Gastroesophageal sphincter (tissue), 4 donors: Measurements from ENCODE around the gene CYLD. TPM values are rescaled to one million over a fixed set of nuclear protein-coding genes. Genes with fewer than 3 reads are reported as not detected.

Experiments
- ATAC-seq: fragments of 150-250 bp; one replicate; pipeline ENCODE4 v1.9.1; 2016; ENCODE audit warnings: mild to moderate bottlenecking, moderate library complexity
- H3K27ac ChIP-seq, 4 donors: fragments of 200-600 bp; sonication (generic) in 3 of 4; 1 replicate in 3 of 4; 2 replicates in 1 of 4; pipeline ENCODE4 v1.5.1; 2016 to 2019
- H3K27me3 ChIP-seq: fragments of 200-600 bp; sonication (generic); one replicate; pipeline ENCODE4 v1.5.1; 2019
- H3K36me3 ChIP-seq, 2 donors: fragments of 200-600 bp; sonication (generic); one replicate each; pipeline ENCODE4 v1.5.1; 2019; ENCODE audit warnings: control low read depth in 1 of 2
- H3K4me1 ChIP-seq, 3 donors: fragments of 200-600 bp; sonication (generic); 1 replicate in 2 of 3; 2 replicates in 1 of 3; pipeline ENCODE4 v1.5.1; 2016 to 2019; ENCODE audit warnings: control low read depth in 2 of 3
- H3K4me3 ChIP-seq, 2 donors: fragments of 200-600 bp; sonication (generic); one replicate each; pipeline ENCODE4 v1.5.1; 2019; ENCODE audit warnings: mild to moderate bottlenecking in 1 of 2, moderate library complexity in 1 of 2
- H3K9me3 ChIP-seq, 3 donors: fragments of 200-600 bp; sonication (generic); one replicate each; pipeline ENCODE4 v1.5.1; 2017 to 2019; ENCODE audit warnings: control low read depth in 2 of 3
- CTCF ChIP-seq, 4 experiments: fragments of 200-600 bp in 2 of 4; fragments of 450-650 bp in 2 of 4; sonication (generic) in 1 of 4; IDR thresholded peaks; one replicate each; pipeline ENCODE4 v1.5.1; 2017 to 2019; ENCODE audit warnings: antibody characterized with exemption in 4 of 4, mild to moderate bottlenecking in 2 of 4, moderate library complexity in 2 of 4
- EP300 ChIP-seq: sonication (generic); formaldehyde crosslinking; IDR thresholded peaks from one replicate; pipeline ENCODE4 v1.6.1; 2017; ENCODE audit warnings: antibody characterized with exemption, mild to moderate bottlenecking
- POLR2A ChIP-seq, 2 donors: fragments of 450-650 bp; IDR thresholded peaks; one replicate each; pipeline ENCODE4 v1.6.1; 2017; ENCODE audit warnings: antibody characterized with exemption in 2 of 2, mild to moderate bottlenecking in 2 of 2, moderate library complexity in 1 of 2
- POLR2AphosphoS5 ChIP-seq: sonication (generic); formaldehyde crosslinking; IDR thresholded peaks from one replicate; pipeline ENCODE4 v1.6.1; 2017; ENCODE audit warnings: antibody characterized with exemption
- WGBS, 2 donors: methylation state at CpG; one replicate each; pipeline ENCODE4 v1.1.5; 2018; ENCODE audit warnings: low coverage in 1 of 2; 5-methylcytosine and 5-hydroxymethylcytosine counted together
- total RNA-seq, 4 donors: library from RNA; depleted of rRNA; stranded (reverse); fragments of >200 nt; gene quantifications; one replicate each; pipeline ENCODE4 v1.1.0, GENCODE V29; 2016

The CYLD gene
- total RNA-seq, 4 donors from 2014 or later = 39.2 to 82.5 (median 53.2) TPM

DNA sequence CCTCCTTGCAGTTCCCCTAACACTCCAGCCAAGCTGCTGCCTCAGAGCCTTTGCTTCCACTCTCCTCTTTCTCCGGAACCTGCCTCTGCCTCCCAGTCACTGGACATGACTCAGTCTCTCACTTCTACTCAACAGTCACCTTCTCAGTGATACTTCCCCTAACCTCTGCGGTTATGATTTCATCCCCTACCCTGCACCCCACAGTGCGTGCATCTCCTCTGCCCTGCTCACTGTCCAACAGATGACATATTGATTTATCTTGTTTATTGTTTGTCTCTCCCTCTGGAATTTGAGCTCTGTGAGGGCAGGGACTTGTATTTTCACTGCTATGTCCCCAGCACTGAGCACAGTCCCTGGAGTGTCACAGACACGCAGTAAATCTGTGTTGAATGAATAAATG lies 100.7 kb downstream of the CYLD start:
- Histone ChIP-seq H3K27ac (no peak overlapping the region), H3K4me3 (no peak overlapping the region), H3K4me1 (peaks cover 0 to 4% (median 0%) of the 10 kb centered on the region in 3 donors), H3K9me3 (no peaks in the 10 kb centered on the region), H3K27me3 (peaks cover 50% of the 10 kb centered on the region), H3K36me3 (no peaks in the 10 kb centered on the region)
- WGBS, 2 donors = 55 to 80% methylated on average over 2 to 4 of the region's 4 CpGs
- TF ChIP-seq POLR2A (IDR thresholded peaks at IDR 0.05) (no peak), EP300 (no peak), CTCF (IDR thresholded peaks at IDR 0.05) (no peak), POLR2AphosphoS5 (no peak)
- ATAC-seq = no peak

- Histone ChIP-seq H3K27ac (no peak overlapping the region), H3K9me3 (no peaks in the 10 kb centered on the region), H3K4me3 (no peak overlapping the region), H3K36me3 (no peaks in the 10 kb centered on the region), H3K27me3 (peaks cover 47% of the 10 kb centered on the region), H3K4me1 (peaks cover 0 to 4% (median 0%) of the 10 kb centered on the region in 3 donors)
- ATAC-seq = no peak
- WGBS, 2 donors = 25 to 28% methylated on average over 4 to 5 of the region's 5 CpGs
- TF ChIP-seq POLR2AphosphoS5 (no peak), POLR2A (IDR thresholded peaks at IDR 0.05) (no peak), EP300 (no peak), CTCF (IDR thresholded peaks at IDR 0.05) (no peak)
These were observed 103.0 kb downstream of the CYLD start for GRCh38 chr16:50844840-50845239.

- WGBS, 2 donors = 13 to 71% methylated on average over 1 of the region's 2 CpGs
- Histone ChIP-seq H3K9me3 (no peaks in the 10 kb centered on the region), H3K27me3 (peaks cover 43% of the 10 kb centered on the region), H3K4me1 (peaks cover 0 to 4% (median 0%) of the 10 kb centered on the region in 3 donors), H3K27ac (no peak overlapping the region), H3K36me3 (no peaks in the 10 kb centered on the region), H3K4me3 (no peak overlapping the region)
- TF ChIP-seq POLR2A (IDR thresholded peaks at IDR 0.05) (no peak), CTCF (IDR thresholded peaks at IDR 0.05) (no peak), EP300 (no peak), POLR2AphosphoS5 (no peak)
- ATAC-seq = no peak
These were observed 103.4 kb downstream of the CYLD start for GRCh38 chr16:50845296-50845695.

DNA sequence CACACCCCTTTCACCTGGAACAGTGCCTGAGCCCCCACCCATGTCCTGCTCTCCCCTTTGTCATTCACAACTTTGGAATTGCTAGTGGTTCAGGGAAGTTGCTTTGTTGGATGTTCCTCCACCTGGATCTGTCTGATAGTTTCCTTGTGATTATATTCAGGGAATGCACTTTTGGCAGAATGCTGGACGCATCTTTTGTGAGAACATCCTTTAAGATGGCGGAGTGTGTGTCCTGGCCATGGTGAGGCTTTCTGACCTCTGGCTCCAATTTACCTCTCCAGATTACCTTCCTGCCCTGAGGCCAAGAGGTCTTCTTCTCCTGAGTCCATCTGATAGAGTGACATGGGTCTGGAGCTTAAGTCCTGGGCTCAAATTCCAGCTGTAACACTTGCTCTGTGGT lies 104.6 kb downstream of the CYLD start:
- TF ChIP-seq POLR2AphosphoS5 = no peak
- TF ChIP-seq POLR2A (IDR thresholded peaks at IDR 0.05) = no peak
- TF ChIP-seq CTCF (IDR thresholded peaks at IDR 0.05) = no peak
- no peak for TF ChIP-seq EP300
- Histone ChIP-seq H3K27ac (no peak overlapping the region), H3K27me3 (peaks cover 31% of the 10 kb centered on the region), H3K4me1 (no peaks in the 10 kb centered on the region), H3K9me3 (no peaks in the 10 kb centered on the region), H3K36me3 (no peaks in the 10 kb centered on the region), H3K4me3 (no peak overlapping the region)
- 80 to 82% methylated on average over 1 to 2 of the region's 2 CpGs for WGBS, 2 donors
- ATAC-seq = no peak

DNA sequence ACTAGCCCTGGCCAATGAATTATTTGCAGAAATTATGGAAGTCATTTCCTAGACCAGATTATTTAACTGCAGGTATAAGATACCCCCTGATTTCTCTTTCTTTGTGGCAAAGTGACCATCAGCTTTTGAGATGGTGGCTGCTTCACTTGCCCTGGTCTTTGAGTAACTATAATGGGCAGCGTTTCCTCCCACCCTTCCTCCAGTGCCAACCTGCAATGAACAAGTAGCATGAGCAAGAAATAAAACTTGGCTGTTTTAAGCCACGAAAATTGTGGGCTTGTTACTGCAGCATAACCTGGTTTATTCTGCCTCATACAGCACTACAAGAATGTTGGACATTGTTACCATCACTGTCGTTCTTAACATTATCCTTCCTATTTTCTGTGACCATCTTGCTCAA lies 105.3 kb downstream of the CYLD start:
- H3K4me3 ChIP-seq = no peak overlapping the region
- H3K27me3 ChIP-seq = peaks cover 24% of the 10 kb centered on the region
- no peak for TF ChIP-seq CTCF (IDR thresholded peaks at IDR 0.05)
- no peak for TF ChIP-seq POLR2AphosphoS5
- no peak for TF ChIP-seq POLR2A (IDR thresholded peaks at IDR 0.05)
- TF ChIP-seq EP300 = no peak
- H3K27ac ChIP-seq = no peak overlapping the region
- H3K9me3 ChIP-seq = no peaks in the 10 kb centered on the region
- H3K36me3 ChIP-seq = no peaks in the 10 kb centered on the region
- 72 to 90% methylated on average over 3 of the region's 3 CpGs for WGBS, 2 donors
- H3K4me1 ChIP-seq = no peaks in the 10 kb centered on the region
- ATAC-seq = no peak
